Amniotic stem cell (primary cell): Measurements from ENCODE around the gene LAGE3.
"Not testable (repeated sequence)": the region's sequence is repeated elsewhere in the genome, so short reads cannot be mapped to it uniquely, and the experiment has no call there.

Source experiments
- DNase-seq: peaks from one replicate; lab custom pipeline; 2025; lab: John Stamatoyannopoulos, UW

Gene LAGE3

GRCh38 chrX:154502098-154502497 is 23.0 kb upstream of the LAGE3 start:
- DNase-seq, result no peak

DNA sequence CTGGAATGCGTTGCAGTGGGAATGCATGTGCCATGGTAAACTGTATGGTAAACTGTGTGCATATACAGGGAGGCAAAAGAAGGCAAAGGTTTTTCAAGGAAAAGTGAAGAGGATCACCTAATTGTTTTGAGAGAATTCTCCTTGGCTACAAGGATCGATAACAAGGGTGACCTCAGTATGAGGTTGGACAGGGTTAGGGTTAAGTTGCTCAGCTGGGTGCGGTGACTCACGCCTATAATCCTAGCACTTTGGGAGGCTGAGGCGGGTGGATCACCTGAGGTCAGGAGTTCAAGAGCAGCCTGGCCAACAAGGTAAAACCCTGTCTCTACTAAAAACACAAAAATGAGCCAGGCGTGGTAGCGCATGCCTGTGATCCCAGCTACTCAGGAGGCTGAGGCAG is 22.3 kb upstream of the LAGE3 start:
- DNase-seq, result not testable (repeated sequence)

DNA sequence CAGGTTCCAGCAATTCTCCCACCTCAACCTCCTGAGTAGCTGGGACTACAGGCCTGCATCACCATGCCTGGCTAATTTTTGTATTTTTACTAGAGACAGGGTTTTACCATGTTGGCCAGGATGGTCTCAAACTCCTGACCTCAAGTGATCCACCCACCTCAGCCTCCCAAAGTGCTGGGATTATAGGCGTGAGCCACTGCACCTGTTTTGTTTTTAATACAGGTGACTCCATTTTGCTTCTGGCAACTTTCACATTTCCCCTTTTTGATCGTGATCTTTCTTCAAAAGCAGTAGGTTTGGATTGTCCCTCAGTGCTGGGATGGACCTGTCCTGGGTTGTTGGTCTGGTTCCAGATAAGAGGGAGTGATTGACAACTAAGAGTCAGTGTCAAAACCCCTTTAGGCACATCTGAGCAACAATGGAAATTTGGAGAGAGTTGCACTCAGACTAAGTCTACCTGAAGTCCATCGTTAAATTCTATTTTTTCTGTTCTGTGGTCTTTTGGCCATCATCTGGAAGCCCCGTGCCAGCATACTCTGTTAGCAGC is 17.6 kb upstream of the LAGE3 start:
- DNase-seq, result not testable (repeated sequence)

DNA sequence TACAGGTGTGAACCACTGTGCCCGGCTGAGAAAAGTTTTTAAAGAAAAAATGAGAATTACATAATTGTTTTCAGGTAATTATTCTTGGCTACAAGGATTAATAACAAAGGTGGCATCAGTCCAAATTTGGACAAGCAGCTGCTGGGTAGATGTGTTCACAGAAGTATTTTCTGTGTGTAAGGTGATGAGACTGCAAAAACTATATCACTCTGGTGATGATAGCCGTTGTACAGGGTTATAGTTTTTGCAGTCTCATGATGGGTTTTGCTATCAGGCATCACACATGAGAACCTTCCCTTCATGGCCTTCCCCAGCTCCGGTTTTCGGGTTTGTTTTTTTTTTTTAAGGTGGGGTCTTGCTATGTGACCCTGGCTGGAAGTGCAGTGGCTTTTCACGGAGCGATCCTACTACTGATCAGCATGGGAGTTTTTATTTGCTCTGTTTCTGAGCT is 16.4 kb upstream of the LAGE3 start:
- DNase-seq, result no peak

DNA sequence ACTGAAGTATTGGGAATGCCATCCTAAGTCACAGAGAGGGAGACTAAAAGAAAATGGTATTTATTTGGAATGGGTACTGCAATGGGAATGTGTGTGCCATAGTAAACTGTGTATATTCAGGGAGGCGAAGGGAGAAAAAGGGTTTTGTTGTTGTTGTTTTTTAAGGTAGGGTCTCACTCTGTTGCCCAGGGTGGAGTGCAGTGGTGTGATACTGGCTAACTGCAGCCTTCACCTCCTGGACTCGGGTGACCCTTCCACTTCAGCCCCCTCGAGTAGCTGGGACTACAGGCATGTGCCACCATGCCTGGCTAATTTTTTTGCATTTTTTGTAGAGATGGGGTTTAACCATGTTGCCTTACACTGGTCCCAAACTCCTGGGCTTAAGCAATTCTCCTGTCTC is 15.6 kb upstream of the LAGE3 start:
- no peak for DNase-seq

- peak; percentile 76 for DNase-seq
These were observed 11.5 kb upstream of the LAGE3 start, which contains the start of gene SLC10A3 for GRCh38 chrX:154490414-154491083. TSS of gene SLC10A3 (minus strand) at chrX:154490629. CDS start at chrX:154488940, 1,689 bp downstream.

GRCh38 chrX:154490021-154490413 is 10.9 kb upstream of the LAGE3 start:
- DNase-seq, result no peak

- DNase-seq, result no peak
These were observed 10.1 kb upstream of the LAGE3 start for GRCh38 chrX:154489182-154489581.

DNA sequence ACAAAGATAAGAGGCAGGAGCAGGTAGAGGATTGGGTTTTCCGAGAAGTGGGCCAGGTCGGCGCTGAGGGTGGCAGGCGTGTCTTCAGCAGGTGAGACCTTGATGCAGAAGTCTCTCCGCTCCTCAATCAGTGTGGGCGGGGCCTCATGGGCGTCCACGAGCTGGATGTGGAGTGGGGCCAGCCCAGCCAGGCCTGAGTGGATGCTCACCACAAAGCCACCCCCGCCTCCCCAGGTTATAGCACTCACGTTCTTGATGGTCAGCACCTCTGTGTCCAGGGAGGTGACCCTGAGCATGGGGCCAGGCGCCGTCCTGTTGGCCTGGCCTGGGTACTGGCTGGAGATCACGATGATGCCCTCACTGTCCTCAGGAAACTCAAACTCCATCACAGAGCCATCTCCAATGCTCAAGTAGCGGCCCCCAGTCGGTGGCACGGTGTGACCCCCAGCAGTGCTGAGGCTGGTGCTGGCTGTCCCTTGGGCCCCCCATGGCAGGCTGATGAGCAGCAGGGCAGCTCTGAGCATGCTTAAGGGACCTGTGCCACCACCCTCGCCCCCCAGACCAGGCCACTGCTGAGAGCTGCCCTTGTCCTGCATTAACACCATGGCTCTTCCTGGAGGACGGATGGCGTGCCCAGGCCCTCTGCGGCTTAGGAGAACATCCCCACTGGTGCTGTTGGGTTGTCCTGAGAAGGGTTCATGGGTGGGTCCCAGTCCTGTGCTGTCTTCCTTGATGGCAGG is 9.4 kb upstream of the LAGE3 start:
- no peak for DNase-seq

GRCh38 chrX:154487518-154488290 is 8.6 kb upstream of the LAGE3 start:
- DNase-seq, result no peak

DNA sequence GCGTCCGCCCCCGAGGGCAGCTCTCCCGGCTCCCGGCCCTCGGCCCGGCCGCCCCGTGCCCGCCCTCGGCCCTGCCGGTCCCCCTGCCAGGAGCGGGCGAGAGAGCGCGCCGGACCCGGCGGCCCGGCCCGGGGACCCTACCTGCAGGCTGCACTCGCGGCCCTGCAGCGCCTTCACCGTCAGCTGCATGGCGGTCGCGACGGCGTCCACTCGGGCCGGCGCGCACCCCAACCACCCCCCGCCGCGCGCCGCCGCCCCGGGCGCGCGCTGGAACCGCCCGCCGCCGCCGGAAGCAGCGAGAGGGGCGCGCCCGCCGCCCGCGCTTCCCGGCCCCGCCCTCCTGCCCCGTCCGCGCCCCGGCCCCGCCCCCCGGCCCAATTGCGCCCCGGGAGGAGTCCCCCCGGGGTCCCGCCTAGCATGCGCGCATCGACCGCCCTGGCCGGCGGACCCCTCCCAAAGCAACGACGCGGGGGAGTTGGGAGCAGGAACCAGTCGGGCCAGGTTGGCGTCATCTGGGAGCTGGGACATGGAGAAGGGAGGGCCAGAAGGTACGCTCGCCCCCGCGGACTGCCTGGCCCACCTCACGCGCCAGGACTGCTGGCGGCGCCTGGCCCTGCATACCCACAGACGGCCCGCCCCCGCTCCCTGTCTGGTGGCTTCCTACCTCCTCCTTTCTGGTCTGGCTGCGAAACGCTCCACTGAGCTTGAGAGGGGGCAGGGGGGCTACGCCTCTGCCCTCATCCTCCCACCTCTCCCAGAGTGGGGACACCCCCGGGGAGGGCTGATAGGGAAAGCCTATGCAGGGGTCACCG is 7.5 kb upstream of the LAGE3 start, which contains the start of gene UBL4A:
TSS of gene UBL4A (minus strand) at position 220 of the 812 bp plus-strand sequence. CDS start at position 189, 31 bp downstream.
- DNase-seq, result no peak

DNA sequence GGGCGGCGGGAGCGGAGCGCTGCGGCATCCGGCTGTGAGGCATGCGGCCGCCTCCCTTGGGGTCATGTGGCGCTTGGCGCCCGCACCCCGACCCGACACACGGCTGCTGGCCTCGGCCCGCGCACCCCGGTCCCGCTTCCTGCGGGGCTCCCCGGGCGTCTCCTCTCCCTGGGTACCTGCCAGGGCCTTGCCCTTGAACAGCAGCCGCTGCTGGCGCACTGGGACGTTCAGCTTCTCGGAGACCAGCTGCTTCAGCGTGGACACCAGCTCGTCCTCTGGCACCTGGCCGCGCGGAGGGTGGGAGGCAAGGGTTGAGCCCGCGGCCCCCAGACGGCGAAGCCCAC is 6.9 kb upstream of the LAGE3 start:
- no peak for DNase-seq

DNA sequence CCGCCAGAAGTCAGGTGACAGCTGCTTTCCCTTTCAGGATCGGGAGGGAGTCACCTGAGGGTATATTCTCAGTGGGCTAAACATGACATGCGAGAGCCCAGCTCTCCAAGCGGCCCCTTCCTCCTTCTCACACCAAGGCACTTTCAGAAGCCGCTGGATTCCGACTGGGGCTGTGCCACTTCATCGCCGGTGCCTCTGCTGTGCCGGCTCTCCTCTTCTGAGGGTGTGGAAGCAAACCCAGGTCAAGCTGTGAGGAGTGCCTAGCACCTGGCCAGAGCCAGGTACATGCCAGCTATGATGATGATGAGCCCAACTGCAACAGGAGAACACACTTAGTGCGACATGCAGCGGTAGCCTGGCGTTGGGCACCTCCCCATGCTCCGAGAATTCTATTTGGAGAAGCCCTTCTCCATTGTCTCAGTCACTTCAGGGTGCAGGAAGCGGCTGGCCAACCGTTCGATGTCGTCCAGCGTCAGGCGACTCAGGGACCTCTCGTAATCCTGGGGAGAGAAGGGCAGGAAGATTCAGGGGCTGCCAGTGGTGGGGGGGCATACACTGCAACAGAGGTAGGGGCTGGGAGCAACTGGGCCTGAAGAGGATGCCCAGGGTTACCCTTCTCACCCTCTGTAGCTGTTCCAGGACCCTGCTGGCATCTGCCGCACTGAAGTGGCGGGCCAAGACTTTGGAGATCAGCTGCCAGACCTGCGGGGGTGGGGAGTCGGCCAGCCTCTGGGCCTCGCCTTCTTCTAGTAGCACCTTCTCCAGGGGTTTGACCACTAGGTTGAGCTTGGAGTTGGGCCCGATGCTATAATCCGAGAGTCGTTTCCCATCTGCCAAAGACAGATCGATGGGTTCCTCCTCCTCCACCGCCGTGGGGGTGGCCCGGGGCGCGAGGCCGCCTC is 6.3 kb upstream of the LAGE3 start:
- DNase-seq, result no peak

DNA sequence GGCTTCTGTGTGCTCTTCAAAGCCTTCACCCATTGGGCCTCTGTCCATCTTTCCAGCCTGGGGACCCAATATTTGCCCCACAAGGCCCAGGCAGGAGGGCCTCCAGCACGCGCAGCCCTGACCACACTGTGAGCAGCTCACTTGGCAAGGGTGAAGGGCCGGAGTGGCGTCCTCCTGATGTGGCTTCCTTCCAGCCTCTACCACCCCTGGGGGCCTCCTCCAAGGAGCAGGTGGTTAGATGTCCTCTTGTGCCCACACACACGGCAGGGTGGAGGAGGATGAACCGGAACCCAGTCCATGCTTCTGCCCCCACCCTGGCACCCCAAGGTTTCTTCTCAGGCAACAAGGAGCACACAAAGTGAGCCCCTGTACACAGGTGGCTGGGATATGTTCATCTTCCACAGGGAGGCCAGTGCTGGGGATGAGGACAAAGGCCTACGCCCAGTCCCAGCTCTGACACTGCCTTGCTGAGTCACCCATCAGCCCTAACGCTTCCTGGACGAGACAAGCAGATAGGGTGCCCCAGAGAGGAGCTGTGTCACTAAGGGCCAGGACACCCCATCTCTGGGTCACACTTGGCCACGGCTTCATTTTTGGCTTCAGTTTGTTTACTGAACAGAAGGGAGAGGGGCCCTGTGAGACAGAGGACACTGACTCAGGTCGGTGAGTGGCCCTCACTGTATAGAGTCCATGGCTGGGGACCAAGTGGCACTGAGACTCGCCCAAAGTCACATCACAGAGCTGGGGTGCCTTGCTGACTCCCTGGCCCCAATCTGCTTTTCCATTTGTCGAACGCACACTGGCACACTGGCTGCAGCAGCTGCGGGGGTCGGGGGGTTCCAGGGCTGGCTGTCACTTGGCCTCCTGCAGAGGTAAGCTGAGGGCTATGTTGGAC is 5.4 kb upstream of the LAGE3 start:
- DNase-seq, result no peak

DNA sequence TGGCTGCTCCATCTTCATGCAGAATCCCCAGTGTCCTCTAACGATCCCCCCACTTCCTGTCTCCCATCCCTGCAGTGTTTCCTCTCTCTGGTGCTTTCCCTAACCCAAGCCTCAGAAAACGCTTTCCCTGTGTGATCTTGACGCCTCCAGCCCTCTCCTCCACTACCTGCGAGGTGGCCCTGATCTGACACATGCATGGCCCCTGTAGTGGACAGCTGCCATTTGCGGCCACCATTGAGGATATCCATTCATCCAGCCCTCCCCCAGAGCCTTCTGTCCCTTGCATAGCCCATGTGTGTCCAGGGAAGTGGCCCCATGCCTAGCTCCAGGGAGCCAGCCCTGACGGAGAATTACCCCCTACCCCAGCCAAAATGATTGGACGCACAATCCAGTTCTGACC is 4.2 kb upstream of the LAGE3 start:
- no peak for DNase-seq

DNA sequence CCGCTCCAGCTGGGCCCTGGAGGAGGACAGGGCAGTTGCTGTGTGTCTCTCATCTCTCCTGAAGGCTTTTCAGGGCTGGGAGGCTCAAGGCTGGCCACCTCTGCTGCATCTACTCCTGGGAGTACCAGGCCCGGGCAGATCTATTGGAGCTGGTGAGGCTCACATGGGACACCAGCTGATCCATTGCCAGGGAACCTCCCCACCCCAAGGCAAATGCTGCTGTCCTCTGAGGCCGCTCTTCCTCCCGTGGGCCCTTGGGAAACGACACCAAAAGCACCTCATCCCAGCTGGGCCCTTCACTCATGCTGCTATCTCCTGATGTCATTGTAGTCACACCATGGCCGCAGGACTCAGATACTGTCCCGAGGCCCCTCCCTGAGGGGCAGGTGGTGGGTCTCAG is 3.7 kb upstream of the LAGE3 start:
- DNase-seq, result no peak

DNA sequence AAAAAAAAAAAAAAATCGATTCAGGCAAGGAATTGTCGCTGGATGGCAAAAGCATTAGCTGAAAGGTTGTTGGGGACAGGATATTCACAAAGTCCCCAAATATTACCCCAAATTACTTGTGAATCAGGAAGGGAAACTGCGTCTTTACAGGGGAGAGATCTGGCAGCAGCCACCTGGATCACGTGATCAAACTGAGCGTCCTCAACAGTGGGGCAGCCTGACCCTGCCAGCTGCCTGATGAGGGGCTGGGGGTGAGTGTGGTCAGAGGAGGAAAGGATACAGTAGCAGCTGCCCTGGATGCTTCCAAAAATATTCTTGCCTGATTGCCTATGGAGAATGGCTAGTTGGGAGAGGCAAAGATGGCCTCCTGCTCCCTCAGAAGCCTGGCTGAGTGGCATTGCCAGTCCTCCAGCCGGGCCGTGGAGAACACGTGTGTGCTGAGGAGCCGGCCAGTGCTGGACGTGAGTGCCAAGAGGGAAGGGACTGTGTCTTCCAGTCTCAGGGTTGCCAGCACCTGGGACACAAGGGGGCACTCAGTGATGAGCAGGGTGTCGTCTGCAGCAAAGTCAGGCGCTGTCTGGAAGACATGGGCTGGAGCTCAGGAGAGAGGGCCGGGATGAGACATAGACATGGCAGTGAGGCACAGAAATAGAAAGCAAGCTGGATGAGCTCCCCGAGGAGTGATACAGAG is 3.0 kb upstream of the LAGE3 start:
- no peak for DNase-seq

DNA sequence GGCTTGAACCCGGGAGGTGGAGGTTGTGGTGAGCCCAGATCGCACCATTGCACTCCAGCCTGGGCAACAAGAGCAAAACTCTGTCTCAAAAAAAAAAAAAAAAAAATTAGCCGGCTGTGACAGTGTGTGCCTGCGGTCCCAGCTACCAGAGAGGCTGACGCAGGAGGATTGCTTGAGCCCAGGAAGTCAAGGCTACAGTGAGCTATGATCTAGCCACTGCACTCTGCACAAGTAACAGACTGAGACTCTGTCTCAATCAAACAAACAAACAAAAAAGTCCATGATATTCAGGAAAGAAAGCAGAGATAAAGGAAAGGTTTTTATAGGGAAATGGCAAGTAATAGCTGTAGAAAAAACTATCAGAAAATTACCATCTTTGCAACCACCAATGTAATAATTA is 2.1 kb upstream of the LAGE3 start:
- DNase-seq, result no peak

DNA sequence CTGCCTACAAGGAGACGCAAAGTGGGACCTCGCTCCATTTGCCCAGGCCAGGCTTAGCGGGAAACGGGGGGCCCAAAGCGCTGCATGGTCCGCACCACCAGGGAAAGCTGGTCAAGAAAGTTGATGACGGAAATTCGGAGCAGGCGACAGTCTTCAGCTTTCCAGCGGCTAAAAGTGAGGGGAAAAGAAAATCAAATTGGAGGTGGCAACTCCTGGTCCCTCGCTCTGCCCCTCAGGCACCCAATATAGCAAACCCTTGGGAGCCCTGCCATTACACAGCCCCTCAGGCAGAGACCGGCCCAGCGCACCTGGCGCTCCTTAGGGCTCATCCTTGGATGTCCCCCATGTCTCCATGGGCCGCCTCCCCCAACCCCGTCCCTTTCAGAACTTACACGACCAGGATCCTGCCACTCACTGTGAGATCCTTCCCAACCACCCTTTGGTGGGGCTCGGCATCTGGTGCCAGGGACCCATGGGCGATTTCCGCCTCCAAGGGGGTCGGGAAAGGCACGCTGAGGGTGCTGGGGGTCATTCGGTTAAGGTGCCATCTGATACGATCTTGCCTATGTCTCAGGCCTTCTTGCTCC is 1.1 kb downstream of the LAGE3 start:
- DNase-seq, result no peak
